ENCODE measurements around the gene MN1. TPM values are rescaled to one million over a fixed set of nuclear protein-coding genes. Genes with fewer than 3 reads are reported as not detected.

Gene MN1
- total RNA-seq, 1 donor from 2014 or later: 145 TPM

- Mint-ChIP-seq H3K27ac (ENCODE audit: unreplicated experiment) (peak overlapping the region; percentile 47), H3K27me3 (ENCODE audit: unreplicated experiment) (no peaks in the 10 kb centered on the region), H3K4me1 (ENCODE audit: unreplicated experiment) (peaks cover 50% of the 10 kb centered on the region), H3K4me3 (ENCODE audit: unreplicated experiment) (peak overlapping the region; percentile 86), H3K9me3 (ENCODE audit: unreplicated experiment) (no peaks in the 10 kb centered on the region), H3K36me3 (ENCODE audit: unreplicated experiment) (peaks cover 15% of the 10 kb centered on the region)
- DNase-seq (ENCODE audit: extremely low spot score, unreplicated experiment): no peak
- no peak for TF ChIP-seq CTCF (IDR thresholded peaks at IDR 0.05)
These were observed 1.0 kb downstream of the MN1 start for GRCh38 chr22:27800250-27801201.

- Mint-ChIP-seq H3K4me3 (ENCODE audit: unreplicated experiment) (peak overlapping the region; percentile 86), H3K4me1 (ENCODE audit: unreplicated experiment) (peaks cover 49% of the 10 kb centered on the region), H3K27me3 (ENCODE audit: unreplicated experiment) (no peaks in the 10 kb centered on the region), H3K36me3 (ENCODE audit: unreplicated experiment) (peaks cover 22% of the 10 kb centered on the region), H3K9me3 (ENCODE audit: unreplicated experiment) (no peaks in the 10 kb centered on the region), H3K27ac (ENCODE audit: unreplicated experiment) (peak overlapping the region; percentile 47)
- no peak for DNase-seq (ENCODE audit: extremely low spot score, unreplicated experiment)
- no peak for TF ChIP-seq CTCF (IDR thresholded peaks at IDR 0.05)
These were observed 1.7 kb downstream of the MN1 start for GRCh38 chr22:27799827-27800249.

DNA sequence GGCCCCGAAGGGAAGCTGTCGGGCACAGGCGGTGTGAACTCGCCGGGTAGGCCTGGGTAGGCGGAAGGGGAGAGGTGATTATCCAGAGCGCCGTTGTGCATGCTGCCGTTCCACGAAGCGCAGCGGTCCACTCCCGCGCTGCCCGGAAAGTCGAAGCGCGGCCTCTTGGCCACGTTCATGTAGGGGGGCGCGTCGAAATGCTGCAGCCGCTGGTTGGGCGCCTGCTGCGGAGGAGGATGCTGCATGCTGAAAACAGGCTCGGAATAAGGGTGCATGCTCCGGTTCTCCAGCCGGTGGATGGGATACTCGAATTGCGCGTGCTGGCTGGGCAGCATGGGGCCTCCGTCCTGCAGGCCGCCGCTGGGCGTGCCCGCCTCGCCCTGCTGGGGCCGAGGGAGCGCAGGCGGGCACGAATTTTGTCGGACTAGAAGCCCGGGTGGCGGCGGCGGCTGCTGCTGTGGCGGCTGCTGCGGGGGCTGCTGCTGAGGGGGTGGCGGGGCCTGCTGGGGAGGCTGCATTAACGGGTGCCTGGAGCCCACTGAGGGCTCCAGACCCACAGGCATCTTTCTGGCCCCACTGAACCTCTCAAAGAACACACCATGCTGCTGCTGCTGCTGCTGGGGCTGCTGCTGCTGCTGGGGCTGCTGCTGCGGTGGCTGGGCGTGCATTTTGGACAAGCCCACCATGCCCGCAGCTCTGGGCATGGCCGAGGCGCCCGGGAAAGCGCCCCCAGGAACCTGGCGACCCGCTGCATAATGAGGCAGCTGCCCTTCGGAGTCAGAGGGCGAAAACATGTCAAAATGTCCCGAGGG, 2.3 kb downstream of the MN1 start:
- H3K36me3 Mint-ChIP-seq (ENCODE audit: unreplicated experiment): peaks cover 28% of the 10 kb centered on the region
- H3K27me3 Mint-ChIP-seq (ENCODE audit: unreplicated experiment): no peaks in the 10 kb centered on the region
- H3K9me3 Mint-ChIP-seq (ENCODE audit: unreplicated experiment): no peaks in the 10 kb centered on the region
- TF ChIP-seq CTCF (IDR thresholded peaks at IDR 0.05): no peak
- peak overlapping the region; percentile 47 for H3K27ac Mint-ChIP-seq (ENCODE audit: unreplicated experiment)
- peak overlapping the region; percentile 86 for H3K4me3 Mint-ChIP-seq (ENCODE audit: unreplicated experiment)
- no peak for DNase-seq (ENCODE audit: extremely low spot score, unreplicated experiment)
- peaks cover 49% of the 10 kb centered on the region for H3K4me1 Mint-ChIP-seq (ENCODE audit: unreplicated experiment)

- no peak for DNase-seq (ENCODE audit: extremely low spot score, unreplicated experiment)
- Mint-ChIP-seq H3K4me1 (ENCODE audit: unreplicated experiment) (peaks cover 51% of the 10 kb centered on the region), H3K27me3 (ENCODE audit: unreplicated experiment) (no peaks in the 10 kb centered on the region), H3K27ac (ENCODE audit: unreplicated experiment) (no peak overlapping the region), H3K4me3 (ENCODE audit: unreplicated experiment) (peak overlapping the region; percentile 86), H3K36me3 (ENCODE audit: unreplicated experiment) (peaks cover 34% of the 10 kb centered on the region), H3K9me3 (ENCODE audit: unreplicated experiment) (no peaks in the 10 kb centered on the region)
- no peak for TF ChIP-seq CTCF (IDR thresholded peaks at IDR 0.05)
These were observed 3.0 kb downstream of the MN1 start for GRCh38 chr22:27798511-27799014.
